IPS-15b (cell line): ENCODE measurements around the gene GALR3.

ENCODE experiments used
- H3K27me3 ChIP-seq: one replicate; pipeline ENCODE4 v1.6.1; 2013; ENCODE audit warnings: low read length; ENCODE audit not compliant: control insufficient read depth, insufficient read depth
- H3K36me3 ChIP-seq: one replicate; pipeline ENCODE4 v1.6.1; 2013; ENCODE audit warnings: low read length; ENCODE audit not compliant: control insufficient read depth, insufficient read depth
- H3K4me1 ChIP-seq: one replicate; pipeline ENCODE4 v1.6.1; 2013; ENCODE audit warnings: mild to moderate bottlenecking, low read length; ENCODE audit not compliant: control insufficient read depth, insufficient read depth
- H3K4me3 ChIP-seq: one replicate; pipeline ENCODE4 v1.5.1; 2013; ENCODE audit warnings: low read depth, low read length
- H3K9ac ChIP-seq: one replicate; pipeline ENCODE4 v1.6.1; 2013; ENCODE audit warnings: low read depth, mild to moderate bottlenecking, low read length
- H3K9me3 ChIP-seq: one replicate; pipeline ENCODE4 v1.6.1; 2013; ENCODE audit warnings: mild to moderate bottlenecking, low read length; ENCODE audit not compliant: control insufficient read depth, insufficient read depth

The GALR3 gene

DNA sequence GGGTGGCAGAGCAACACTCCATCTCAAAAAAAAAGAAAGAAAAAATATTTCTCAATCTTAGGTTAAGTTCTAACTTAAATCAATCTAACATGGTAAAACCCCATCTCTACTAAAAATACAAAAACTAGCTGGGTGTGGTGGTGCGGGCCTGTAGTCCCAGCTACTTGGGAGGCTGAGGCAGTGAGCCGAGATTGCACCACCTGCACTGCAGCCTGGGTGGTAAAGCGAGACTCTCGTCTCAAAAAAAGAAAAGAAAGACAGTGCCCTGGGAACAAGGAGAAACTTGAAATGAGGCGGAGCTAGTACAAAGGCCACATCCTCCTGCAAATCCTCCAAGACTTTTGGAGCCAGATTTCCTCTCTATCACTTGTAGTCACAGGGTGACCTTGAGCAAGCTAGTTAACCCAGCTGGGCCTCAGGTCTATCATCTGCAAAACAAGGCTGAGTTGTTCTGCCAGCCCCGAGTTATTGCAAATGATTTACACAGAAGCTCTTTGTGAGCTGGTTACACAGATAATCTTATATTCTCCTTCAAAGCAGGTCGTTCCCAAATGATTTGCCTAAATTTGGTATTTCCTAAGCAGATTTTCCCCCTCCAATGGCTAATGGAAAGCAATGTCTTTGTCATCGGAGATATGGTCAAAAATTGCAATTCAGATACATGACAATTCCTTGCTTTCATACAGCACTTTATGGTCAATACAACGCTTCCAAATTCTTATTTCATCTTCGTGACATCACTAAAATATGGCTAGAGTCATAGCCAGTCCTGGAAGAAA, 19.0 kb downstream of the GALR3 start:
- H3K4me3 ChIP-seq = no peak overlapping the region
- peaks cover 4% of the 10 kb centered on the region for H3K36me3 ChIP-seq

DNA sequence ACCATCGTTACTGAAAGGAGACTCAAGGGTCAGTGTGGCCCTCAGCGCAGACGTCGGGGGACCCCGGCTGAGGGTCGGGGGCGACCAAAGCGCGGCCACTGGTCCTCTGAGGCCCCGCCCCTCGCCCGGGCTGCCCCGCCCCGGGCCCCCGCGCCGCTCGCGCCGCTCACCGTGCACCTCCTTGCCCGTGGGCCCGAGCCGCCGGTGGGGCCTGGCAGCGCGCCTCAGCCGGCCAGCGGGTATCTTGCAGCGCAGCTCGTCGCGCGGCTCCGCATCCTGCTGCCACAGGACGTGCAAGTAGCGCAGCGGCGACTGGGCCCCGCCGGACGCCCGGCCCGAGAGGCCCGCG, 20.5 kb downstream of the GALR3 start:
- H3K9ac ChIP-seq = peak overlapping the region; percentile 37
- H3K27me3 ChIP-seq = no peaks in the 10 kb centered on the region
- H3K36me3 ChIP-seq = no peaks in the 10 kb centered on the region
- no peaks in the 10 kb centered on the region for H3K9me3 ChIP-seq
- H3K4me1 ChIP-seq = no peaks in the 10 kb centered on the region
- peak overlapping the region; percentile 76 for H3K4me3 ChIP-seq

More for the DNA sequence above, 19.0 kb downstream of the GALR3 start:
- Histone ChIP-seq H3K27me3 (no peaks in the 10 kb centered on the region), H3K4me1 (no peaks in the 10 kb centered on the region), H3K9ac (no peak overlapping the region), H3K9me3 (no peaks in the 10 kb centered on the region)

DNA sequence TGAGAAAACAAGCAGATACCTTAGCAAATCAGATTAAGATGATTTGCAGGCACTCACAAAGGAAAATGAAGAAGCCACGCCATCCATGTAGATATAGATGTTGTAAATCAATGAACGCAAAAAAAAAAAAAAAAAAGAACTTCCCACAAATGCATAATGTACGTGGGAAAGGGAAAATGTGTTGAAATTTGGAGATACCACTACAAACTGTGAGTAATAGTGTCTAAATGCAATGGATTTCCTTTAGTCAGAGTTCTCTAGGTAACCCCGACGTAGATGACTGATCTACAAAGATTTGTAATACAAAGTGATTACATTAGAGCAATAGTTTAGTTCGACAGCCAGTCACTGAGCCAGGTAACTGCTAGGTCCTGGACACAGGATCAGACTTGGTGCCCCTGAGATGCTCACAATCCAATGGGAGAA, 21.7 kb downstream of the GALR3 start:
- no peak overlapping the region for H3K9ac ChIP-seq
- peak overlapping the region; percentile 76 for H3K4me3 ChIP-seq
- H3K9me3 ChIP-seq = no peaks in the 10 kb centered on the region
- no peaks in the 10 kb centered on the region for H3K27me3 ChIP-seq
- H3K36me3 ChIP-seq = no peaks in the 10 kb centered on the region
- H3K4me1 ChIP-seq = no peaks in the 10 kb centered on the region

DNA sequence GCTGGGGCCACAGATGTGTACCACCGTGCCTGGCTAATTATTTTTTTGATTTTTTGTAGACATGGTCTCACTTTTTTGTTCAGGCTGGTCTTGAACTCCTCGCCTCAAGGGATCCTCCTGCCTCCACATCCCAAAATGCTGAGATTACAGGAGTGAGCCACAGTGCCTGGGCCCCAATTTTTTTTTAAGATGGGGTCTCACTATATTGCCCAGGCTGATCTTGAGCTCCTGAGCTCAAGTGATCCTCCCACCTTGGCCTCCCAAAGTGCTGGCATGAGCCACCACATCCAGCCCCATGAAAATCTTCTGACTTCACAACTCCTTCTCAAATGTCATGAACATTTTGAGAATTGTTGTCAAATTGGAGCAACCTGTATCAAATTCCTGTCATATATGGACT, 23.3 kb downstream of the GALR3 start:
- no peaks in the 10 kb centered on the region for H3K9me3 ChIP-seq
- H3K36me3 ChIP-seq = peaks cover under 1% of the 10 kb centered on the region
- H3K9ac ChIP-seq = no peak overlapping the region
- H3K27me3 ChIP-seq = no peaks in the 10 kb centered on the region
- H3K4me1 ChIP-seq = no peaks in the 10 kb centered on the region
- H3K4me3 ChIP-seq = no peak overlapping the region

DNA sequence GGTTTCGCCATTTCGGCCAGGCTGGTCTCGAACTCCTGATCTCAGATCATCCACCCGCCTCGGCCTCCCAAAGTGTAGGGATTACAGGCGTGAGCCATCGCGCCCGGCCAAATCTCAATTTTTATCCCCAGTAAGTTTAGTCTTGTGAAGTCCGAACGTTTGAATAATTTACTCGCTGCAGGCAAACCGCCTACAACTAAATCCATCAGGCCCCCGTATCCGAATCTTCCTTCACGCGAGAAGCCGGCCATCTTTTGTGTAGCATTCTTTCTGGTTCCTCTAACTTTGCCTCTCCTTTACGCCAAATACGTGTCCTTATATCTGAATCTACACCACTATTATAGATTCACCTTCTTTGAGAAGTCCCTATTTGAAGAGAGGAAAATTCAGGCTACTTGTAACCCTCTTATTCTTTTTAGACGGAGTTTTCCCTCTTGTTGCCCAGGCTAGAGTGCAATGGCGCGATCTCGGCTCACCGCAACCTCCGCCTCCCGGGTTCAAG, 25.5 kb downstream of the GALR3 start:
- no peaks in the 10 kb centered on the region for H3K27me3 ChIP-seq
- peaks cover 19% of the 10 kb centered on the region for H3K36me3 ChIP-seq
- no peaks in the 10 kb centered on the region for H3K4me1 ChIP-seq
- H3K4me3 ChIP-seq = peak overlapping the region; percentile 90
- peak overlapping the region; percentile 82 for H3K9ac ChIP-seq
- no peaks in the 10 kb centered on the region for H3K9me3 ChIP-seq

DNA sequence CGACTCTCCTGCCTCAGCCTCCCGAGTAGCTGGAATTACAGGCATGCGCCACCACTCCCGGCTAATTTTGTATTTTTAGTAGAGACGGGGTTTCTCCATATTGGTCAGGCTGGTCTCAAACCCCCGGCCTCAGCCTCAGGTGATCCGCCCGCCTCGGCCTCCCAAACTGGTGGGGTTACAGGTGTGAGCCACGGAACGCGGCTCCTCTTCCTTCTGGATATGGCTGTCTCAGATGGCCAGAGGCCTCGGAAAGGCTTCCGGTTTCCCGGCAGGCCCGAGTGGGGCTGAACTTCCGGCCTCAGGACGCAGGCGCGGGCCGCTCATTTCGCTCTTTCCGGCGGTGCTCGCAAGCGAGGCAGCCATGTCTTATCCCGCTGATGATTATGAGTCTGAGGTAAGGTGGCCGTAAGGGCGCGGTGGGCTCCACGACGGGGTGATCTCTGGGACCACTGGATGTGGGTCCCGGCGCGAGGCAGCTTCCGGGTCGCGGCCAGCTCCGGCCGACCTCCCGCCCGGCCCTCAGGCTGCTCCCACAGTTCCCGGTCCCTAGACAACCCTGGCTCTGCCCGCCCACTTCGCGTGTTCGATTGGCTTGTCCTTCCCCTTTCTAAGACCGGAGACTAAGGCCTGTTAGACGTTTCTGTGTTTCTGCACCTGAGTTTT, 26.0 kb downstream of the GALR3 start, which contains the start of gene EIF3L:
Gene EIF3L, plus strand, starts transcription at position 331 of the 663 bp plus-strand sequence. Its CDS starts 31 bp downstream, at position 362.
- H3K4me3 ChIP-seq = peak within 1 kb of the TSS; percentile 90
- peaks cover 23% of the 10 kb centered on the region for H3K36me3 ChIP-seq

DNA sequence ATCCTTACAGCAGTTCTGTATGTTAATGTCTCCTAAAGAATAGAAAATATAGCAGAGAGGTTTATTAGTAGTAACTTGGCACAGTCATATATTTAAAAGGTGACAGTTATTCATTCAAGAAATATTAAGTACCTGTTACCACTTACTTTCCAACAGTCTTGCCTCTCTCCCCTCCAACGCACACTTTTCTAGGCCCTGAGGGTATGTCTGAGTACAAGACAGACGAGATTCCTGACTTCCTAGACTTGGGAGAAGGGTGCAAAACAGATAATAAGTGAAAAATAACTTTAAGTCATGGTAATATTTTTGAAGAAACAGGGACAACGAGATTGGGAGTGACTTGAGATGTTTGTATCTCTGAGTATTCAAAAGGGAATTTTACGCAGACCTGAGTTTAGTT, 27.6 kb downstream of the GALR3 start:
- Histone ChIP-seq H3K4me3 (no peak overlapping the region), H3K27me3 (no peaks in the 10 kb centered on the region), H3K36me3 (peaks cover 32% of the 10 kb centered on the region), H3K4me1 (no peaks in the 10 kb centered on the region), H3K9me3 (no peaks in the 10 kb centered on the region), H3K9ac (no peak overlapping the region)

More for the DNA sequence above, 26.0 kb downstream of the GALR3 start, which contains the start of gene EIF3L:
- Histone ChIP-seq H3K4me1 (no peaks in the 10 kb centered on the region), H3K9me3 (no peaks in the 10 kb centered on the region), H3K27me3 (no peaks in the 10 kb centered on the region), H3K9ac (peak within 1 kb of the TSS; percentile 82)

DNA sequence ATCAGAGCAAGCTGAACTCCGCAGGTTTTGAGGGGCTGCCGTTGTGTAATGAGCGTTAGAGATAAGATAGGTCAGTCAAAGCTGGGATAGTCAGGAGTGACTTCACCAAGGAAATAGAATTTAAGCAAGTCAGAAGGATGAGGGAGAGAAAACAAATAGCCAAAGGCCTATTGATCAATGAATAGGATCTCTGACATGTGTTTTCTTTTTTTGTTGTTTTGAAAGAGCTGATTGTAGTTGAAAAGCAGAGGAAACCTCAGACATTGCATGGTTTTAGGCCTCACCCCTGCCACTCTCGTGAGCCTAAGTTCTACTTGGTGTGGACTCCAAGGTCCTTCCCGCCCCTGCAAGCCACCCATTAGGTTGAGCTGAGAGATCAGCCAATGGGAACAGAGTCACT, 29.2 kb downstream of the GALR3 start:
- H3K36me3 ChIP-seq = peaks cover 35% of the 10 kb centered on the region
- H3K4me1 ChIP-seq = no peaks in the 10 kb centered on the region
- no peaks in the 10 kb centered on the region for H3K27me3 ChIP-seq
- no peak overlapping the region for H3K9ac ChIP-seq
- no peaks in the 10 kb centered on the region for H3K9me3 ChIP-seq
- H3K4me3 ChIP-seq = no peak overlapping the region

DNA sequence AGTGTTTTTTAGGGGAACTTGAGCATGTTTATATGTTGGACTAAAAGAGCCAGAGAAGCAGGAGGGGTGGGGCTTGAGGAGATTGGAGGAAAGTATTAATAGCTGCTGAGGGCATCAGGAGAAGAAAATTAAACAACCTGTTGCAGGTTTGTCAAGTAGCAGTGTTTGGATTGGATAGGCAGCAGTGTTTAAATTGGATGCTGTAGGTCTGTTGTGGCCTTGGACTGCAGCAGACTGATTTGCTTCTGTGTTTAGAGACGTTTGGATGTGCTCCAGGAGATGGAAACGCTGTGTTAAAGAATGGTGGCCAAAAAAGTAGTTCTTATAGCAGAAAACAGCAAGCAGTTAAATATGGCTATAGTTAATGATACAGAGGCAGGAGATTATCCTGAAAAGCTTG, 31.8 kb downstream of the GALR3 start:
- H3K36me3 ChIP-seq = peaks cover 48% of the 10 kb centered on the region
- H3K9ac ChIP-seq = no peak overlapping the region
- H3K4me1 ChIP-seq = no peaks in the 10 kb centered on the region
- no peaks in the 10 kb centered on the region for H3K9me3 ChIP-seq
- H3K4me3 ChIP-seq = no peak overlapping the region
- no peaks in the 10 kb centered on the region for H3K27me3 ChIP-seq

DNA sequence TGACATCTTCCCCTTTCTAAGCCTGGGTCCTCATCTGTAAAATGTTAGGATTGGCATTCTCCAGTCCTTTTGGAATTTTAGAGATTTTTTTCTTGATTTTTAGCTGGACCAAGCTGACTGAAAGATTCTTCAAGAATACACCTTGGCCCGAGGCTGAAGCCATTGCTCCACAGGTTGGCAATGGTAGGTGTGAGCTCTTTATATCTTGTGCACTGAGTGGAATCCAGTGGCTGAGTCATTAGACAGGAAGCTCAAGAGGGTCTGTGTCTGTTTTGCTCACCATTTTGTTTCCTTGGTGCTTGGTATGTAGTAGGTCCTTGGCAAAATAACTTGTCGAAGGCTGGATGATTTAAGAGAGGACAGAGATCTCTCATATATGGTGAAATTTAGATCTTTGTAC, 32.3 kb downstream of the GALR3 start:
- no peak overlapping the region for H3K4me3 ChIP-seq
- H3K36me3 ChIP-seq = peaks cover 49% of the 10 kb centered on the region
- no peaks in the 10 kb centered on the region for H3K4me1 ChIP-seq
- H3K27me3 ChIP-seq = no peaks in the 10 kb centered on the region
- H3K9ac ChIP-seq = no peak overlapping the region
- H3K9me3 ChIP-seq = no peaks in the 10 kb centered on the region

DNA sequence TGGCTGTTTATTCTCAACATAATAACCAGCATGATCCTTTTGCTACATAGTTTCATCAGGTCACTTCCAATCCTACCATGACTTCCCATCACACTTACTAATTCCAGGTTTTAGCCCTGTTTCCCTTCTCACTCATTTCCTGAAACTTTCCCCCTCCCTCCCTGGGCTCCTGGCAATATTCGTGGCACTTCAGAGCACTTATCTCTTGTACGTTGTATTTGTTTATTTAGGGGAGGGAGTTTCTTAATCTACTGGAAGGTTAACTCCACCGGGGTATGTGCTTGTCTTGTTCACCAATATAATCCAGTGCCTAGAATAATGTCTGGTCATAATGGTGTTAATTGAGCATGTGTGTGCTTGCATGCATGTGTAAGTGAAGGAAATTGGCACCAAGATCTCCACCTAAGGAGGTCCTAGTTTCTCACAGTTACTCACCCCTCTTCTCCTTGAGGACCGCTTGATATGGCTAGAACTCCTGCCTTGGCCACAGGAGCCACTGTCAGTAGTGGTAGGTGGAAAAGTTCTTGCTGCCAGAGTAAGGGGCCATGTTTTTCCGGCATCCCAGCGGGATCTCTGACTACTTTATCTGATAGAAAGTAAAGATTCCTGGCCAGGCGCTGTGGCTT, 37.7 kb downstream of the GALR3 start:
- Histone ChIP-seq H3K36me3 (peaks cover 53% of the 10 kb centered on the region), H3K9me3 (no peaks in the 10 kb centered on the region), H3K4me1 (no peaks in the 10 kb centered on the region)

More for the DNA sequence above, 37.7 kb downstream of the GALR3 start:
- Histone ChIP-seq H3K27me3 (no peaks in the 10 kb centered on the region), H3K9ac (no peak overlapping the region), H3K4me3 (no peak overlapping the region)
